ENCODE measurements around the gene ADIPOQ. TPM values are rescaled to one million over a fixed set of nuclear protein-coding genes. Genes with fewer than 3 reads are reported as not detected.
"Not testable (repeated sequence)": the region's sequence is repeated elsewhere in the genome, so short reads cannot be mapped to it uniquely, and the experiment has no call there.

Gene ADIPOQ
- total and polyA plus RNA-seq, 3 donors from 2014 or later, result 0.12 to 1.5 TPM; not detected in 1

GRCh38 chr3:186869253-186870100 lies 27.0 kb downstream of the ADIPOQ start:
- intact Hi-C loops (cut with DNase I; ENCODE audit: low total_unique reads), result no loop called here
- TF ChIP-seq POLR2A (IDR thresholded peaks at IDR 0.05) (no peak), CTCF (IDR thresholded peaks at IDR 0.05) (no peak)
- Histone ChIP-seq H3K4me3 (no peak overlapping the region), H3K27me3 (no peaks in the 10 kb centered on the region), H3K27ac (no peak overlapping the region), H3K4me1 (no peaks in the 10 kb centered on the region), H3K36me3 (ENCODE audit: low read depth, missing control alignments) (no peaks in the 10 kb centered on the region), H3K9me3 (no peaks in the 10 kb centered on the region)
- WGBS, 2 donors, result 57 to 62% methylated on average over 2 of the region's 2 CpGs
- DNase-seq, result no peak

GRCh38 chr3:186870421-186871201 lies 28.1 kb downstream of the ADIPOQ start:
- no peaks in the 10 kb centered on the region for H3K36me3 ChIP-seq (ENCODE audit: low read depth, missing control alignments)
- no peaks in the 10 kb centered on the region for H3K9me3 ChIP-seq
- intact Hi-C loops (cut with DNase I; ENCODE audit: low total_unique reads), result no loop called here
- no peak for DNase-seq
- no peak overlapping the region for H3K4me3 ChIP-seq
- H3K27me3 ChIP-seq, result no peaks in the 10 kb centered on the region
- TF ChIP-seq POLR2A (IDR thresholded peaks at IDR 0.05) (no peak), CTCF (IDR thresholded peaks at IDR 0.05) (no peak)
- no peak overlapping the region for H3K27ac ChIP-seq
- no peaks in the 10 kb centered on the region for H3K4me1 ChIP-seq
- WGBS, 2 donors, result 70 to 71% methylated on average over 5 of the region's 5 CpGs

- Histone ChIP-seq H3K36me3 (ENCODE audit: low read depth, missing control alignments) (no peaks in the 10 kb centered on the region), H3K4me1 (no peaks in the 10 kb centered on the region), H3K27me3 (no peaks in the 10 kb centered on the region), H3K9me3 (no peaks in the 10 kb centered on the region), H3K4me3 (no peak overlapping the region), H3K27ac (no peak overlapping the region)
- 16 to 32% methylated on average over 2 of the region's 2 CpGs for WGBS, 2 donors
- DNase-seq, result no peak
- intact Hi-C loops (cut with DNase I; ENCODE audit: low total_unique reads), result no loop called here
- TF ChIP-seq CTCF (IDR thresholded peaks at IDR 0.05) (no peak), POLR2A (IDR thresholded peaks at IDR 0.05) (no peak)
Observed at GRCh38 chr3:186871403-186871924, 29.0 kb downstream of the ADIPOQ start.

GRCh38 chr3:186873796-186874195 lies 31.3 kb downstream of the ADIPOQ start:
- whole genome bisulfite sequencing, 2 donors, result 81 to 95% methylated on average over 4 of the region's 30 CpGs
- intact Hi-C loops (cut with DNase I; ENCODE audit: low total_unique reads); H3K27me3 ChIP-seq; H3K36me3 ChIP-seq (ENCODE audit: low read depth, missing control alignments); DNase-seq; H3K4me1 ChIP-seq; H3K4me3 ChIP-seq; H3K9me3 ChIP-seq; H3K27ac ChIP-seq: not testable (repeated sequence)

GRCh38 chr3:186874216-186874615 lies 31.7 kb downstream of the ADIPOQ start:
- H3K4me3 ChIP-seq; DNase-seq; H3K36me3 ChIP-seq (ENCODE audit: low read depth, missing control alignments); H3K4me1 ChIP-seq; H3K27me3 ChIP-seq; H3K9me3 ChIP-seq; H3K27ac ChIP-seq; intact Hi-C loops (cut with DNase I; ENCODE audit: low total_unique reads): not testable (repeated sequence)
- 79% methylated on average over 13 of the region's 24 CpGs; no CpG with 5 or more reads in 1 of the 2 donors for WGBS, 2 donors

GRCh38 chr3:186874841-186875240 lies 32.3 kb downstream of the ADIPOQ start:
- DNase-seq; intact Hi-C loops (cut with DNase I; ENCODE audit: low total_unique reads): not testable (repeated sequence)
- 73 to 86% methylated on average over 2 to 3 of the region's 4 CpGs for WGBS, 2 donors

More at GRCh38 chr3:186874841-186875240, 32.3 kb downstream of the ADIPOQ start:
- not testable (repeated sequence) for H3K27ac ChIP-seq; H3K27me3 ChIP-seq; H3K4me3 ChIP-seq; H3K9me3 ChIP-seq; H3K4me1 ChIP-seq; H3K36me3 ChIP-seq (ENCODE audit: low read depth, missing control alignments)
